DMS 273 (cell line): Measurements from ENCODE around the gene GABRD.
"Not testable (repeated sequence)": the region's sequence is repeated elsewhere in the genome, so short reads cannot be mapped to it uniquely, and the experiment has no call there.

ENCODE experiments used
- DNase-seq: peaks from one replicate; lab custom pipeline; 2025; ENCODE audit not compliant: unreplicated experiment; lab: John Stamatoyannopoulos, UW

The GABRD gene, protein sequence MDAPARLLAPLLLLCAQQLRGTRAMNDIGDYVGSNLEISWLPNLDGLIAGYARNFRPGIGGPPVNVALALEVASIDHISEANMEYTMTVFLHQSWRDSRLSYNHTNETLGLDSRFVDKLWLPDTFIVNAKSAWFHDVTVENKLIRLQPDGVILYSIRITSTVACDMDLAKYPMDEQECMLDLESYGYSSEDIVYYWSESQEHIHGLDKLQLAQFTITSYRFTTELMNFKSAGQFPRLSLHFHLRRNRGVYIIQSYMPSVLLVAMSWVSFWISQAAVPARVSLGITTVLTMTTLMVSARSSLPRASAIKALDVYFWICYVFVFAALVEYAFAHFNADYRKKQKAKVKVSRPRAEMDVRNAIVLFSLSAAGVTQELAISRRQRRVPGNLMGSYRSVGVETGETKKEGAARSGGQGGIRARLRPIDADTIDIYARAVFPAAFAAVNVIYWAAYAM

DNA sequence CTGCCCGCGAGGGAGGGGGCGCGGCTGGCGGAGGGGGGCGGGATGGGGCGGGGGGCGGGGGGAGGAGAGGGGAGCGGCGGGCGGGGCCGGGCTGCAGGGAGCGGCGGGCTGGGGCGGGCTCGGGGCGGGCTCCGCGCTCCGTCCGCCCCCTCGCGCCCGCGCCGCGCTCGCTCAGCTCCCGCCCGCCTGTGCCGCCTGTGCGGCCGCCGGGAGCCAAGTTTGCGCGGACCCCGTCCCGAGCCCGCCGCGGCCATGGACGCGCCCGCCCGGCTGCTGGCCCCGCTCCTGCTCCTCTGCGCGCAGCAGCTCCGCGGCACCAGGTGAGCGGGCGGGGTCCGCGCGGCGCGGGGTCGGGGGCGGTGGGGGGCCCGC, at the start of gene GABRD:
TSS of gene GABRD (plus strand) at position 174 of the 372 bp plus-strand sequence. CDS start at position 253, 79 bp downstream.
- DNase-seq, result peak; percentile 64

DNA sequence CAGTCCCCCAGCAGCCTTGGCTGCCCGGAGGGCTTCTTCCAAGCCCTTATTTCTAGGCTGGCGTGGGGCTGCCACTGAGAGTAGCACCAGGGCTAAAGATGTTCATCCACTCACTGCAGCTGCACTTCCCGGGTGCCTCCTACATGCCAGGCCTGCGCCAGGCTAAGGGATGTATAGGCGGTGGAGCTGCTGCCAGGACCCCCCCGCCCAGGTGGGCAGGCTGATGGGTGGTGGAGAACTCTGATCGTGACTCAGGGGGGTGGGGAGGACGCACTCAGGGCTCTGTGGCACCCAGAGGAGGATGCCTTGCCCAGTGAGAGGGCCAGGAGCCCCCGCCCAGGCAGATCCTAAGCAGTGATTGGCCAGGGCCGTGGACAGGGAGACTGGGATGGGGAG, 49.6 kb upstream of the GABRD start:
- DNase-seq, result no peak

DNA sequence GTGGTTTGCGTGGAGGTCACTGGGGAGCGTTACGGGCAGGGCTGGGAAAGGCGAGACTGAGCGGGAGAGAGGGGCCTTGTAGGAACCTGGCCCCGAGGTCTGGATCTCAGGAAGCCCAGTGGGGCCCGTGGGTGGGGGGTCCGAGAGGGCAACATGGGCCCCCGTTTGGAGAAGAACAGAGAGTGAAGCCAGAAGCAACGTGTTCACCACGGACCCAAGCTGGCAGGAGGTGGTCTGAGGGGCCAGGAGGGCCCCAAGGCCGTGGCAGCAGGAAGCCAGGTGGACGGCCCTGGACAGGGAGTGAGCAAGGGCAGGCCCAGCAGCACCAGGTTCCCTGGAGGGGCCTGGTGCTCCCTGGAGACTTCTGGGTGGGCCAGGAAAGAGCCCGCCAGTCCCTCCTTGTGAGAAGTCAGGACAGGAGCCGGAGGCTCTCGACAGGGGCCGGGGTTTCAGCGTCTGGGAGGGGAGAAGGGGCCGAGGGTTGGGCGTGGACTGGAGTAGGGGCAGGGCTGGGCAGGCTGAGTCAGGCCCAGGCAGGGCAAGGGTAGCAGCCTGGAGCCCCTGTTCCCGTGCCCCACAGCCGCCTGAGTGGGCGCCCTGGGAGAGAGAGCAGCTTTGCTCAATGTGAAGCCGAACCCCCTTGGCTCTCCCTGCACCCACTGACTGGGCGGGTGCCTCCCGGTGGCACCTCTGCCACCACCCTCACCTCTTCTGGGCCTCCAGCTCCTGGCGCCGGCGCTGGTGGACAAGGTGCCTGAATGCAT, 49.0 kb upstream of the GABRD start:
- no peak for DNase-seq

DNA sequence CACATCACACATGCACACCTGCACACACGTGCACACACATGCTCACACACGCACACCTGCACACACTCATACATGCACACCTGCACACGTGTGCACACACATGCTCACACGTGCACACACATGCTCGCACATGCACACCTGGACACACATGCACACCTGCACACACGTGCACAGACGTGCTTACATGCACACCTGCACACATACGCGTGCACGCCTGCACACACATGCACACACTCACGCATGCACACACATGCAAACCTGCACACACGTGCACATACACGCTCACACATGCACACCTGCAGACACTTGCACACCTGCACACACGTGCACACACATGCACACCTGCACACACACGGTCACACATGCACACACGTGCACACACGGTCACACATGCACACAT, 48.1 kb upstream of the GABRD start:
- DNase-seq, result no peak

DNA sequence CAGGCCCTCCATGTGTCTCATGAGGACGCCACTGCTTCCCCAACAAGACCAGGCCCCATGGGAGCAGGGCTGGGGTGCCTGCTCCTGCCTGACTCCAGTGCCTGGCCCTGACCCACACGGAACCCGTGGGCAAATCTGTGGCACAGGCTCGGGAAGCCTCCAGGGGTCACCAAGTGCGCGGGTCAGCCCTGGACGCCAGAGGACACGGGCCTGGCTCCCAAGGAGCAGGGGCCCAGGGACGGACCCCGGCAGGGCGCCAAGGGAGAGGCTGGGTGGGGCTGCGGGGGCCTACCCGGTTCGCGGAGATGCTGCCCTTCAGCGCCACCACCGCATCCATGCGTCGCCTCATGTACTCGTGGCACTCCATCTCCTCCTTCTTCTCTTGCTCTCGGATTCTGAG, 47.5 kb upstream of the GABRD start:
- DNase-seq, result no peak

DNA sequence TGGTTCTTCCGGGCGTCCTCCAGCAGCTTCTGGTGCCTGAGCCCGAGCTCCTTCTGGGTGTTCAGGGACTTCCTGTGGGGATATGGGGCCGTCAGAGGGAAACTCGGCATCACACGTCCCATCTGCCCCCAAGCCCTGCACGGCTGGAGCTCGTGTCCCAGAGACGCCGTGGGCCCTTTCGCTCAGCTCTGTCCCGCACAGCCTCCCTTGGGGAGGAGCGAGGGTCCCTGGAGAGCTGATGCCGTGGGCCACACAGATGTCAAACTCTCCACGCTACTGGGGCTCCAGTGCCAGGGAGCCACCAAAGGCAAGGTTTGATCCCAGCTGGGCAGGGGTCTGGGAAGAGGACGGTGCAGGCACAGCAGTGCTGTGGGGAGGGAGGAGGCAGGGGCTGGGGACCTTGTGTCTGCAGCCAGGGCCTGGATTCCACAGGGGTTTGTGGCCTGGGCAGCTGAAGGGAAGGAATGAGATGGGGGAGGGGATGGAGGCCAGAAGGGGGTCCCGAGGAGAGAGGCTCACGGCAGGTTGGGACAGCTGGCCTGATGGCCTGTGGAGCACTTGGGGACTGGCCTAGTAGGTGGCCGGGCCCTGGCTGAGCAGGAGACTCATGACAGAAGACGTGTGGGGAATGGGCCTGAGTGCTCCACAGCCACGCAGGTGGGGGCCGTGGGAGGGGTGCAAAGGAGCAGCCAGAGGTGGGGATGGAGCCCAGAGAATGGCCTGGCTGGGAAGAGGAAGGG, 46.0 kb upstream of the GABRD start:
- no peak for DNase-seq

DNA sequence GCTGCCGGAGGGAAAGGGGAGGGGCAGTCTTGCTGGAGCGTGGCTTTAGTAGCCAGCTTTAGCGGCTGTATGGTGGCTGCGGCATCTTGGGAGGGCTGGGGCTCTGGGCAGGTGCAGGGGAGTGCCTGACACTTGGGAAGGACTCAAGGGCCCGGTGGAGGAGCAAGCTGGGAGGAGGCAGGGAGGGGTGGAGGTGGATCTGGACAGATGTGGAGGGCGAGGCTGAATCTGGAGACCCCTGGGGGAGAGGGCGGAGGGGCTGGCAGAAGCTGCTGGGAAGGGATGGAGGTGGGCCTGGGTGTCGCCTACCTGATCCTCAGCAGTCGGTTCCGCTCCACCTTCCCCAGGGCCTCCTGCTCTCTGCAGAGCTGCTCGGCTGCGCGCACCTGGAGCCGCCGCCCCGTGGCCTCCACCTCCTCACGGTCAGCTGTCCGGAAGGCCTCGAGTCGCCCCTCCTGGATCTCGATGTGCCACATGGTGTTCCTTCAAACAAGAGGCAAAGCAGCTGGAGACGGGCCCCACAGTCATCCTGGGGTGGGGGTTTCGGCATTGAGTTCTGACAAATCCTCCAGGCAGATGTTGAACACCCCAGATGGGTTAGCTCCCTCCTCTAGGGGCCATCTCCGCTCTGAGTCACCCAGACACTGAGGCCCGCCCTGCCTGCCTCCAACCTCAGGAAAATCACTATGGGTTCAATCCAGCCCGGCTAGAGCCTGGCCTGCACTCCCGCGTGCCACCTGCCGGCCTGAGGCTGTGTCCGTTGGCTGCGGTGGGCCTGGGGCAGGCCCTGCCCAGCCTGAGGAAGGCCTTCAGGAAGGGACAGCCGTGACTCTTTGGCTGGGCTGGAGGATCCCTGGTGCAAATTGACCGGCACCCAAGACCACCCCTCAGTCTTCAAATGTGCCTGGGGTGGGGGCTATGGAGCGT, 45.2 kb upstream of the GABRD start:
- DNase-seq, result no peak

DNA sequence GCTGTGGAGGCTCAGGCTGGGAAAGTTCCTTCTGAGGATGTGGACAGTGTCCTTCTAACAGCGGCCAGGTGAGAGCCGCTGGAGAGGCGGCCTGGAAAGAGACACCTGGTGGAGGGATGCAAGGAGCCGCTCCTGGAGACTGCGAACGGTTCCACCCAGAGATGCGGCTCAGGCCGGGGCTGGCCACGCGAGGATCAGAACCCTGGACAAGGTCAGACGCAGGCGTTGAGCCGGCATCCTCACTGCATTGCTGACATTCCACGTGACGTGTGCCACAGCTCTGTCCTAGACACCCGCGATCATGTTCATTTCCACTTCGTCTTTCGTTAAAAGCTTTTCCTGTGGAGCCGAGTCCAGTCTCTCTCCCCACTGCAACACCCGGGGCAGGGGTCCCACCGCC, 44.3 kb upstream of the GABRD start:
- no peak for DNase-seq

DNA sequence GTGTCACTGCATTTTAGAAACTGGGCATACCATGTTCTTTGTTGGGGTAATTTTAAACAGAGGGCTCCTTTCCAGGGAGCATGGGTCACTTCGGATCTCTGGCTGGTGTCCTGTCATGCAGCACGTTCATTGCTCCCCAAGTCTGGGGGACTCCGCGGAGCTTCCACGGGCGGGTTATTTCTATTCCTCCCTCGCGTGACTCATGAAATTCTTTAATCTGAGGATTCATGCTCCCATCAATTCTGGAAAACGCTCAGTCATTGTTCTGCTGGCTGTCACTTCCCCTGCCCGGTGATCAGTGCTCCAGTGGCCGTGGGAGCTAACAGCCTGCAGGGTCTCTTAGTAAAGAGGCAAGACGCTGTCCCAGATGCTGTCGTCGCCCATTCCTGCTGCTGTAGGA, 43.6 kb upstream of the GABRD start:
- no peak for DNase-seq

DNA sequence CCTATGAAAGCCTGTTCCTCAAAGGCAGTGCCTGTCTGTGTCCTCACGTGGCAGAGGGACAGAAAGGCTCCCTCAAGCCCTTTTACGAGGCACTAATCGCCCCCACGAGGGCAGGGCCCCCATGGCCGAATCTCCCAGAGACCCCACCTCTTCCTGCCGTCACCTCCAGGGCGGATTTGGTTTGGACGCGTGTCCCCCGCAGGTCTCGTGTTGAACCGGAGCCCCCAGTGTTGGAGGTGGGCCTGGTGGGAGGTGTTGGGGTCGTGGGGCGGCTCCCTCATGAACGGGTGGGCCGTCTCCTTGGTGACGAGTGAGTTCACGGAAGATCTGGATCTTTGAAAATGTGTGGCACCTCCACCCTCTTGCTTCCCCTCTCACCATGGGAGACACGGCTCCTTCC, 43.1 kb upstream of the GABRD start:
- DNase-seq, result no peak

DNA sequence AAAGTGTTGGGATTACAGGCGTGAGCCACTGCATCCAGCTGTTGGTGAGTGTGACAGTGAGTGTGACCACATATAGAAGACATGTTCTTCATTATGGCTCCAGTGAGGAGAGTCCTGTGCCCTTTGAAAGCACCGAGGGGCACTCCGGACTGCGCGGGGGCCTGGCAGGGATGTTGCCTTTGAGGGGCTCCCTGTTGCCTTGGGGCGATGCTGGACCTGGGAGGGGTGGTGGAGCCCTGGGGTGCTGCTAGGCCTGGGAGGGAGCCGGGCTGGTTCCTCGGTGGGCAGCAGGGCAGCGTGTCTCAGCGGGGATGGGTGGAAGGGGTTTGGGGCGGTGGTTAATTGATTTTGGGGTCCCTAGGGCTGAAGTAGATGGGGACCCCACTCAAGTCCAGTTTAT, 41.0 kb upstream of the GABRD start:
- no peak for DNase-seq

DNA sequence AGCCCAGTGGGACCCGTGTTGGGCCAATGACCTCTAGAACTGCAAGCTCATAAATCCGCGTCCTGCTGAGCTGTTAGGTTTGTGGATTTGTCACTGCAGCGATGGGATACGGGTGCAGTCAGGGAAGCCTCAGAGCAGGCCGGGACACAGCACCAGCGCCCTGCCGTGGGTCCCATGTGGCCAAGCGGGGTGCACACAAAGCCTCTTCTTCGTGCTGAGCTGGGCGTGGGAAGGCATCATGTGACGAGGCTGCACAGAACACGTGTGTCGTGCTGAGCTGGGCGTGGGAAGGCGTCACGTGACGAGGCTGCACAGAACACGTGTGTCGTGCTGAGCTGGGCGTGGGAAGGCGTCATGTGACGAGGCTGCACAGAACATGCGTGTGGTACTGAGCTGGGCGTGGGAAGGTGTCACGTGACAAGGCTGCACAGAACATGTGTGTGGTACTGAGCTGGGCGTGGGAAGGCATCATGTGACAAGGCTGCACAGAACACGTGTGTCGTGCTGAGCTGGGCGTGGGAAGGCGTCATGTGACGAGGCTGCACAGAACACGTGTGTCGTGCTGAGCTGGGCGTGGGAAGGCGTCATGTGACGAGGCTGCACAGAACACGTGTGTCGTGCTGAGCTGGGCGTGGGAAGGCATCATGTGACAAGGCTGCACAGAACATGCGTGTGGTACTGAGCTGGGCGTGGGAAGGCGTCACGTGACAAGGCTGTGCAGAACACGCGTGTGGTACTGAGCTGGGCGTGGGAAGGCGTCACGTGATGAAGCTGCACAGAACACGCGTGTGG, 40.3 kb upstream of the GABRD start:
- not testable (repeated sequence) for DNase-seq

DNA sequence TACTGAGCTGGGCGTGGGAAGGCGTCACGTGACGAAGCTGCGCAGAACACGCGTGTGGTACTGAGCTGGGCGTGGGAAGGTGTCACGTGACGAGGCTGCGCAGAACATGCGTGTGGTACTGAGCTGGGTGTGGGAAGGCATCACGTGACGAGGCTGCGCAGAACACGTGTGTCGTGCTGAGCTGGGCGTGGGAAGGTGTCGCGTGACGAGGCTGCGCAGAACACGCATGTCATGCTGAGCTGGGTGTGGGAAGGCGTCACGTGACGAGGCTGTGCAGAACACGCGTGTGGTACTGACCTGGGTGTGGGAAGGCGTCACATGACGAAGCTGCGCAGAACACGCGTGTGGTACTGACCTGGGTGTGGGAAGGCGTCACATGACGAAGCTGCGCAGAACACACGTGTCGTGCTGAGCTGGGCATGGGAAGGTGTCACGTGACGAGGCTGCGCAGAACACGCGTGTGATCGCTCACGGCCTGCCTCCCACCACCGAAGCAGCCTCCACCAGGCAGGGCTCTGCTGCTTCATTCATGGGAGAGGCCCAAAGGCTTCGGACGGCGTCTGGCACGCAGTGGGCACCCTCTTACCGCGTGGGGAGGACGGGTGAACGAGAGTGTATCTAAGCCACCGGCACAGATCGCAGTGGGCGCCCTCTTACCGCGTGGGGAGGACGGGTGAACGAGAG, 39.5 kb upstream of the GABRD start:
- no peak for DNase-seq

DNA sequence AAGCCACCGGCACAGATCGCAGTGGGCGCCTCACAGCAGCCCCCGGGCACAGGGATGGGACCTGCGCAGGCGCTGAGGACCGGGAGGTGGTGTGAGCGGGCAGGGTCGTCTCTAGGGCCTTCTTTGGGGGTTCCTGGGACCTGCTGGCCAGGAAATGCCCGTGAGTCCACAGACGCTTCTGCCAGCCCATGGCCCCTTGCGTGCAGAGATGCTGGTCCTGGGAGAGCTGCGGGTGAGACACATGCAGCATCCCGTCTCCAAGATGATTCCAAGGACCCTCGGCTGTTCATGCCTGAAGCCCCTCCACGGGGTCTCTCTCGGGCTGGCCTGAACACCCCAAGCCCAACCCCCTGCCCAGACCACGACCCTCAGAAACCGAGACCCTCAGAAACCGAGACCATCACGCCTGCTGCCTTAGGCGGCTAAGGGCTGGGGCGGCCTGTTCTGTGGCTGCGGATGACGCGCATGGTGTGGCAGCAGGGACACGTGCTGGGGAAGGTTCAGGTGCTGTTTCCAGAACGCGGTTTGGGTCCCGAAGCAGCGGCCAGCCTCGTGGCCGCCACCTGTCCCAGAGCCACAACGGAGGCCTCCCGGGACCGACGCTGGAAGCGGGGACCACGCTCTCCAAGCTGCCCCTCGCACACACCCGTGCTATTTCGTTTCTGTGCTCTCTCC, 38.5 kb upstream of the GABRD start:
- no peak for DNase-seq

DNA sequence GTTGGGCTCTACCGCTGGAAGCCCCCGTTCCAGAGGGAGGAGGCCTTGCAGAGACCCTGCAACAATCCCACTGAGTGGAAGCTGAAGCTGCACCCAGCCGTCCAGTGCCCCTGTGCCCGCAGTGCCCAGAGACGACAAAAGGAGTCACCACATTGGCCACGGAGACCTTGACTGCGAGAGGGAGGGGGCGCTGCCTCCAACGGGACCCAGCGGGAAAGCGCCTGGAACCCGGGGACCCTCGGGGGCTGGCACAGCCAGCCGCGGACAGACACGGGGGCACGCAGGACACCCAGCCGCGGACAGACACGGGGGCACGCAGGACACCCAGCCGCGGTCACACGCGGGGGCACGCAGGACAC, 38.0 kb upstream of the GABRD start:
- no peak for DNase-seq

DNA sequence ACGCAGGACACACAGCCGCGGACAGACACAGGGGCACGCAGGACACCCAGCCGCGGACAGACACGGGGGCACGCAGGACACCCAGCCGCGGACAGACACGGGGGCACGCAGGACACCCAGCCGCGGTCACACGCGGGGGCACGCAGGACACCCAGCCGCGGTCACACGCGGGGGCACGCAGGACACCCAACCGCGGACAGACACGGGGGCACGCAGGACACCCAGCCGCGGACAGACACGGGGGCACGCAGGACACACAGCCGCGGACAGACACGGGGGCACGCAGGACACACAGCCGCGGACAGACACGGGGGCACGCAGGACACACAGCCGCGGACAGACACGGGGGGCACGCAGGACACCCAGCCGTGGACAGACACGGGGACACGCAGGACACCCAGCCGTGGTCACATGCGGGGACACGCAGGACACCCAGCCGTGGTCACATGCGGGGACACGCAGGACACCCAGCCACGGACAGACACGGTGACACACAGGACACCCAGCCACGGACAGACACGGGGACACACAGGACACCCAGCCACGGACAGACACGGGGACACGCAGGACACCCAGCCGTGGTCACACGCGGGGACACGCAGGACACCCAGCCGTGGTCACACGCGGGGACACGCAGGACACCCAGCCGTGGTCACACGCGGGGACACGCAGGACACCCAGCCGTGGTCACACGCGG, 37.4 kb upstream of the GABRD start:
- DNase-seq, result not testable (repeated sequence)

DNA sequence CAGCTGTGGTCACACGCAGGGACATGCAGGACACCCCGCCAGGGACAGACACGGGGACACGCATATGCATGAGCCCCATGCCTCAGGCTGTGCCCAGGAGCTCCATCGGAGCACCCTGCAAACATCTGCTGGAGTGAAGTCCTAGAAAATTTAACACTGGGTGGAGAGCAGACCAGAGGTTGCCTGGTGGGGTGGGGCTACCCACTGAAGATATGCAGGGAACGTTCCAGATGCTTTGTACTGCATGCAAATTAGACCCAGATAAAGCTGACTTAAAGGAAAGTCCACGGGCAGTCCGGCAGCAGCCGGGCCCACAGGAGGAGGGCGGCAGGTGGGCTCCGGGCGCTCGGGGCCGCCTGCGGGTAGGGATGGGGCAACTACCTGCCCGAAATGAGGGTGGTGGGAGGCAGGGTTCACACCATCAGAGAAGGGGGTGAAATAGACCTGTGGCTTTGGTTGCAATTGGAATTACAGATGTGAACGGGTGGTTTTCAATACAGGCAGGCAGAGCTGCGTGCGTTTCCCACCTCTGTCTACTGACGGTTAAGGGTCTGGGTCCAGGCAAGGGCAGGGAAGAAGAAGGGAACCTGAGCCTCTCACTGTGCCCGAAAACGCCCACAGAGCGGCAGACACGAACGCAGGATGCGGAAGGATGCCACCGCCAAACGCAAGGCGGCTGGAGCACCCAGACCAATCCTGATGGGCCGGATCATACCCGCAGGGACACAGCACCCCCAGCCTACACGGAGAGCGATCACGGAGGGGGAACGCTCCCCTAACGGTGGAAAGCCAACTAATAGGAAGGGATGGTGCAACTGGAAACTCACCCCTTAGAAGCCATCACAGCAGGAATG, 36.5 kb upstream of the GABRD start:
- DNase-seq, result no peak
